Measurements from ENCODE around the gene PRPF31. TPM values are rescaled to one million over a fixed set of nuclear protein-coding genes. Genes with fewer than 3 reads are reported as not detected.
A peak's percentile ranks its signal among the peaks of the same experiment; 100 is the strongest.

Gene PRPF31, protein sequence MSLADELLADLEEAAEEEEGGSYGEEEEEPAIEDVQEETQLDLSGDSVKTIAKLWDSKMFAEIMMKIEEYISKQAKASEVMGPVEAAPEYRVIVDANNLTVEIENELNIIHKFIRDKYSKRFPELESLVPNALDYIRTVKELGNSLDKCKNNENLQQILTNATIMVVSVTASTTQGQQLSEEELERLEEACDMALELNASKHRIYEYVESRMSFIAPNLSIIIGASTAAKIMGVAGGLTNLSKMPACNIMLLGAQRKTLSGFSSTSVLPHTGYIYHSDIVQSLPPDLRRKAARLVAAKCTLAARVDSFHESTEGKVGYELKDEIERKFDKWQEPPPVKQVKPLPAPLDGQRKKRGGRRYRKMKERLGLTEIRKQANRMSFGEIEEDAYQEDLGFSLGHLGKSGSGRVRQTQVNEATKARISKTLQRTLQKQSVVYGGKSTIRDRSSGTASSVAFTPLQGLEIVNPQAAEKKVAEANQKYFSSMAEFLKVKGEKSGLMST
- 56.8 and 68.3 TPM in 2 replicates for total RNA-seq

DNA sequence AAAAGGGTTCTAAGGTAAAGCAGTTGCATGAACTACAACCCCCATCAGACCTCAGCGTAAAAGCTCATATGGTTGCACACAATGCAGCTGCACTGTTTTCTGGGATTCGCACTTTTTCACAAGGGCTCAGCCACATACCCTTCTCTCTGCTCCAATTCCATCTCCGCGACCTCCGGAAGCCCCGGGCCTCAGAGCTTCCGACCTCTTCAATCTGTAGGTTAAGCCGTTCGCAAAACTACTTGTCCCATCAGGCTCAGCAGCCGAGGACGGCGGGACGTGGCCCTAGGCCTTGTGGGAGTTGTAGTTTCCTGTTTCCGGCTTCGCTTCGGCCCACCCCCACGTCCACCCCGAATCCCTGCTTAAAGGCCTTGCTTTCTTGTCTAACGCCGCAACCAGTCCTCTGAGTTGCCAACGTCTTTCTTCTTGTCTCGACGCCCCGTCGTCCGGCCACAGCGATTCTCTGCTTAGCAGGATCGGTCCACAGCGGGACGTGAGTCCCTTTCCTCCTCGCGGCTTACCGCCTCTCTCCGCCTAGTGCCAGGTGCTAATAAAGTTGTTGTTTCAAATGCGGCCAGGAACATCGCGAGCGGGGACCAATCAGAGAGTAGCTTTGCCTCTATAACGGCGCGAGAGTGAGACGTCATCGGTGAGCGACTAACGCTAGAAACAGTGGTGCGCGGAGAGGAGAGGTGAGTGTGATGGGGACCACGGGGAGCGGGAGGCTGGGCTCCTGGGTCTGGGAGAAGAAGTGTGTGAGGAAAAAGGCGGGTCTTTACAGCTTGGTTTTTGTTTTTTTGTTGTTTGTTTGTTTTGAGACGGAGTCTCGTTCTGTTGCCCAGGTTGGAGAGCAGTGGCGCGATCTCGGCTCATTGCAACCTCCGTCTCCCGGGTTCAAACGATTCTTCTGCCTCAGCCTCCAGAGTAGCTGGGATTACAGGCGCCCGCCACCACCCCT, at the start of gene PRPF31, which contains the start of gene TFPT:
Gene PRPF31 (plus strand): TSS at position 646 of the 955 bp plus-strand sequence. CDS start 2,525 bp downstream, outside the sequence.
Gene TFPT (minus strand): TSS at position 549 of the 955 bp plus-strand sequence. CDS start 388 bp downstream, at position 161.
- H3K36me3 ChIP-seq (ENCODE audit: control insufficient read depth, insufficient read depth, low read length), result peaks cover 3% of the 10 kb centered on the region
- DNase-seq (ENCODE audit: low read depth), result peak; percentile 83
- TF ChIP-seq, protein P1, sequence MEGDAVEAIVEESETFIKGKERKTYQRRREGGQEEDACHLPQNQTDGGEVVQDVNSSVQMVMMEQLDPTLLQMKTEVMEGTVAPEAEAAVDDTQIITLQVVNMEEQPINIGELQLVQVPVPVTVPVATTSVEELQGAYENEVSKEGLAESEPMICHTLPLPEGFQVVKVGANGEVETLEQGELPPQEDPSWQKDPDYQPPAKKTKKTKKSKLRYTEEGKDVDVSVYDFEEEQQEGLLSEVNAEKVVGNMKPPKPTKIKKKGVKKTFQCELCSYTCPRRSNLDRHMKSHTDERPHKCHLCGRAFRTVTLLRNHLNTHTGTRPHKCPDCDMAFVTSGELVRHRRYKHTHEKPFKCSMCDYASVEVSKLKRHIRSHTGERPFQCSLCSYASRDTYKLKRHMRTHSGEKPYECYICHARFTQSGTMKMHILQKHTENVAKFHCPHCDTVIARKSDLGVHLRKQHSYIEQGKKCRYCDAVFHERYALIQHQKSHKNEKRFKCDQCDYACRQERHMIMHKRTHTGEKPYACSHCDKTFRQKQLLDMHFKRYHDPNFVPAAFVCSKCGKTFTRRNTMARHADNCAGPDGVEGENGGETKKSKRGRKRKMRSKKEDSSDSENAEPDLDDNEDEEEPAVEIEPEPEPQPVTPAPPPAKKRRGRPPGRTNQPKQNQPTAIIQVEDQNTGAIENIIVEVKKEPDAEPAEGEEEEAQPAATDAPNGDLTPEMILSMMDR (IDR thresholded peaks at IDR 0.05; ENCODE audit: insufficient read depth, low read length, poor library complexity, severe bottlenecking), result no peak
- H3K4me3 ChIP-seq (ENCODE audit: low read depth, low read length), result peak within 1 kb of the TSS; percentile 66
- H3K27me3 ChIP-seq (ENCODE audit: control insufficient read depth, insufficient read depth, low read length), result no peaks in the 10 kb centered on the region

DNA sequence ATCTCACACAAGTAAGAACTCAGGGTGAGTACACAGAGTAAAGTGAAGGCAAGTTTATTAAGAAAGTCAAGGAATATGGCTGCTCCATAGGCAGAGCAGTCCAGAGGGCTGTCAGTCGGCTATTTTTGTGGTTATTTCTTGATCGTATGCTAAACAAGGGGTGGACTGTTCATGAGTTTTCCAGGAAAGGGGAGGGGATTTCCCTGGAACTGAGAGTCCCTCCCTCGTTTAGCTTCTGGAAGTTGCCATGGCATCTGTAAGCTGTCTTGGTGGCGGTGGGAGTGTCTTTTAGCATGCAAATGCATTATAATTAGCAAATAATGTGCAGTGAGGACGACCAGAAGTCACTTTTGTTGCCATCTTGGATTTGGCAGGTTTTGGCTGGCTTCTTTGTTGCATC, 46.1 kb upstream of the PRPF31 start:
- Histone ChIP-seq H3K36me3 (ENCODE audit: control insufficient read depth, insufficient read depth, low read length) (no peaks in the 10 kb centered on the region), H3K4me3 (ENCODE audit: low read depth, low read length) (no peak overlapping the region), H3K27me3 (ENCODE audit: control insufficient read depth, insufficient read depth, low read length) (no peaks in the 10 kb centered on the region)
- no peak for DNase-seq (ENCODE audit: low read depth)
- TF ChIP-seq, protein P1 (IDR thresholded peaks at IDR 0.05; ENCODE audit: insufficient read depth, low read length, poor library complexity, severe bottlenecking), result no peak

DNA sequence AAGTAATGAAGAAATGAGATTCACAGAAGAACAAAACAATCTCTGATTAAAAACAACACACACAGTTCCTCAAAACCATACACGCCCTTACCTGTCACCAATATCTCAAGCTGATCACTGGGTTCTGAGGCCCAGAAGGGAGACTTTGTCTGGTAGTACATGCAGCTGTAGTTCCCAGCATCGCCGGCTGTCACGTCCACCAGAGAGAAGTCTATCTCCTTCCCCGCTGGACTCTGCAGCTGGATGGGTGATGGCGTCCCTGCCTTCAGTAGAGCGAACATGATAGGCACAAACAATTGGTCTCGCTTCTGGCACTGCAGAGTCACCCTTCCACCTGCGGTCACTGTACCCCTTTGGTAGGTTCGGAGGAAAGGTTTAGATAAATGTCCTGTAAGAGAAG, 41.7 kb upstream of the PRPF31 start:
- H3K4me3 ChIP-seq (ENCODE audit: low read depth, low read length), result no peak overlapping the region
- no peak for DNase-seq (ENCODE audit: low read depth)
- TF ChIP-seq, protein P1 (IDR thresholded peaks at IDR 0.05; ENCODE audit: insufficient read depth, low read length, poor library complexity, severe bottlenecking), result no peak
- H3K36me3 ChIP-seq (ENCODE audit: control insufficient read depth, insufficient read depth, low read length), result no peaks in the 10 kb centered on the region
- no peaks in the 10 kb centered on the region for H3K27me3 ChIP-seq (ENCODE audit: control insufficient read depth, insufficient read depth, low read length)

DNA sequence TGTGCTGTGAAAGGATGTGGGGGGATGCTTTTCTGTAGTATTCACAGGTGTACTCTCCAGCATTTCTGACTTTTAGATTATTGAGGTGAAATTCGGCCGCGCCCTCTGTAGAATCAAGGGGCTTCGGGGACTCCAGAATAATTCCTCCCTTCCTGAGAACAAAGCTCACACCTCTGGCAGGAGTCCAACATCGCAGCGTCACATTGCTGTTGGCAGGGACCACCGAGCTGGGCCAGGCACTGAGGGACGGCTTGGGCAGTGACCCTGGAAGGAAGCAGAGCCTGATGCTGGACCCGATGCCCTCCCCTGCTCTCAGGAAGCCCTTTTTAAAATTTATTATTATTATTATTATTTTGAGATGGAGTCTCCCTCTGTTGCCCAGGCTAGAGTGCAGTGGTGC, 40.7 kb upstream of the PRPF31 start:
- DNase-seq (ENCODE audit: low read depth), result no peak
- Histone ChIP-seq H3K4me3 (ENCODE audit: low read depth, low read length) (no peak overlapping the region), H3K36me3 (ENCODE audit: control insufficient read depth, insufficient read depth, low read length) (no peaks in the 10 kb centered on the region), H3K27me3 (ENCODE audit: control insufficient read depth, insufficient read depth, low read length) (no peaks in the 10 kb centered on the region)
- TF ChIP-seq, protein P1 (IDR thresholded peaks at IDR 0.05; ENCODE audit: insufficient read depth, low read length, poor library complexity, severe bottlenecking), result no peak

DNA sequence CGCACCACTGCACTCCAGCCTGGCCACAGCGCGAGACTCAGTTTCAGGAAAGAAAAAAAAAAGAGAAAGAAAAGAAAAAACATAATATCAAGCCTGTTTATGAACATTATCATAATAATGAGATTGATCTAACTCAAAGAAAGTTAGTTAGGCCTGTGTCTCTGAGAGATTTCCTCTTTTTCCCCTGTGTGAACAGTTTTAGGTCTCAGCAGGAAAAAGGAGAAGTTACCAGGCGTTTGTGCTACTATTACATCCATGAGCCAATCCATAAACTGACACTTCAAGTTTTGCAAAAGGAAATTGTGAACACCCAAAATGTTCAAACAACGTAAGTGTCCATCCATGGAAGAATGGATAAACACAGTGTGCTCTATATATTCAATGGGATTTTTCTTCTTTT, 38.2 kb upstream of the PRPF31 start:
- H3K36me3 ChIP-seq (ENCODE audit: control insufficient read depth, insufficient read depth, low read length), result no peaks in the 10 kb centered on the region
- no peaks in the 10 kb centered on the region for H3K27me3 ChIP-seq (ENCODE audit: control insufficient read depth, insufficient read depth, low read length)
- no peak overlapping the region for H3K4me3 ChIP-seq (ENCODE audit: low read depth, low read length)
- TF ChIP-seq, protein P1 (IDR thresholded peaks at IDR 0.05; ENCODE audit: insufficient read depth, low read length, poor library complexity, severe bottlenecking), result no peak
- no peak for DNase-seq (ENCODE audit: low read depth)

Data from kidney epithelial cell (primary cell).